GM21528 (cell line): ENCODE results near the gene RSRC1.
A peak's percentile ranks its signal among the peaks of the same experiment; 100 is the strongest.
"Not testable (repeated sequence)": the region's sequence is repeated elsewhere in the genome, so short reads cannot be mapped to it uniquely, and the experiment has no call there.

Source experiments
- ATAC-seq: cut with Tn5 transposase; IDR thresholded peaks from one replicate; pipeline ENCODE4 v1.9.1; 2021; ENCODE audit warnings: mild to moderate bottlenecking, moderate library complexity; ENCODE audit not compliant: unreplicated experiment, low FRiP score

Gene RSRC1

DNA sequence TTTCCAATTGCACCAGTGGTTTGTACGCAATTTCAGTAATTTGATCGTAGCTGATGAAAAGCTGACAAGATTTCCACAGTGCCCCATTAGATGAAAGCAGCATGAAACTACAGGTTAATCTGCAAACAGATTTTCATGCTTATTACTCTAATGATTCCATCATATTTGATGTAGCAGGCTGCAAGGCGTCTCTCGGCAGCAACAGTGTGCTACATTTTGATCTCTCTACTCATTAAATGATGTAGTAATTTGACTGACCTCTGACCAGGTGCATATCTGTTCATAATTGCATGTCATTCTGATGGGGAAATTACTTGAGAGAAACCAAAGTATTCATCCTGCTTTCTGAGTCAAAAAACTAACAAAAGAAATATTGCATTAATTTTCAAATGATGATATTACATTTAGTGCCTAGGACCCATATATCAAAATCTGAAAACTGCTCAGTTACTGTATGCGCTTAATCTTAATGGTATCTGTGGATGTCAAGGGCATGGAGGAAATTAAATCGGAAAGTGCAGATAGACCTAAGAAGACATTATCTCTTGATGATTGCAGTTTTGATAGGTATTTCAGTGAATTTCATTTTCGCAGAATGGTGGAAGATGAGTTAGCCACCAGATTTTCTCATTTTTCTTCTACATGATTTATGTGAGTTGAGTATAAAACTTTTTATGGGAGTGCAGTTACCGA lies 198.5 kb downstream of the RSRC1 start:
- no peak for ATAC-seq

DNA sequence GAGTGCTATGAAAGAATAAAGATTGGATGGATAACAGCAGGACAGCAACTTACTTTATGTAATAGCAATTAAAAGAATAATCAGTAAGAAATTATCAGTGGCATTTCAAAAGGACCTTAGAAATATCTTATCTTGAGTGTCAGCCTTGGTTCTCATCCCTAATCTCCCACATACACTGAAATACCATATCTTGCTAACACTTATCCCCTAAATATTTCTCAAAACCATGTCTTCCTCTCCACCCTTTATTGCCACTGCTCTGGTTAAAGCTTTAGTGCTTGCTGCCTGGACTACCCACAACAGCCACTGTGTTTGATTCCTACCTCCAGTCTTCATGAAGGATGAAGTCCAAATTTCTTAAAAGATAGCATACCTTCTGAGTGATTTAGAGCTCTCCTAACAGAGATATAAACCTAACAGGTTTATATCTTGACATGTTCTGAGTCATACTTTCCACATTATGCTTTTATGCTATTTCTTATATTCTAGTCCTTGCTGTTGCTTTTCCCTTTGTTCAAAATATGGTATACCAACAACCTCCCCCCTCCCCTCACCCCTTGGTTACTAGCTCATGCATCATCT lies 202.8 kb downstream of the RSRC1 start:
- no peak for ATAC-seq

DNA sequence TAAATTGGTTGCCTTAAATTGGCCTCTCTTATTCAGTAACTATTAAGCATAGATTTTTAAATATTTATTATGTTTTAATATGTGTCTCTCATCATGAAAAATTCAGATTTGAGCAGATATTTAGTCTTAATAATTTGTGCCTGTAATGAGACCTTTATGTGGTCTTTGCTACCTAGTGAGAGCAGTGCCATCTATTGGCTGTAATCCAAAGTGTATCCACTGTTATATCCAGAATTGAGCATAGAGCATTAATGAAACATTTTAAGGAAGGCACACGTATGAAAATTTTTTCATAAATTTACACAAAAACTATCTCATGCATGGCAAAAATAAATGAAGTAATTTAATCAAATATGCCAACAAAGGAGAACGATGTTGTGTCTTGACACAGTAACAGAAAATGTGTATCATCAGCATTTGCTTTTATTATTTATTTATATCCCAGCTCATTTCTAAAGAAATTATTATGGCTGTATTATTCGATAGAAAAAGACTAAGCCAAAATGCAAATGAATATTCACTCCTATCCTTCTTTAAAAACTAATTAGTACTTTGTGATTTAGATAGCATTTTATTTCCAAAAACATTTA lies 203.5 kb downstream of the RSRC1 start:
- ATAC-seq, result peak; percentile 50

DNA sequence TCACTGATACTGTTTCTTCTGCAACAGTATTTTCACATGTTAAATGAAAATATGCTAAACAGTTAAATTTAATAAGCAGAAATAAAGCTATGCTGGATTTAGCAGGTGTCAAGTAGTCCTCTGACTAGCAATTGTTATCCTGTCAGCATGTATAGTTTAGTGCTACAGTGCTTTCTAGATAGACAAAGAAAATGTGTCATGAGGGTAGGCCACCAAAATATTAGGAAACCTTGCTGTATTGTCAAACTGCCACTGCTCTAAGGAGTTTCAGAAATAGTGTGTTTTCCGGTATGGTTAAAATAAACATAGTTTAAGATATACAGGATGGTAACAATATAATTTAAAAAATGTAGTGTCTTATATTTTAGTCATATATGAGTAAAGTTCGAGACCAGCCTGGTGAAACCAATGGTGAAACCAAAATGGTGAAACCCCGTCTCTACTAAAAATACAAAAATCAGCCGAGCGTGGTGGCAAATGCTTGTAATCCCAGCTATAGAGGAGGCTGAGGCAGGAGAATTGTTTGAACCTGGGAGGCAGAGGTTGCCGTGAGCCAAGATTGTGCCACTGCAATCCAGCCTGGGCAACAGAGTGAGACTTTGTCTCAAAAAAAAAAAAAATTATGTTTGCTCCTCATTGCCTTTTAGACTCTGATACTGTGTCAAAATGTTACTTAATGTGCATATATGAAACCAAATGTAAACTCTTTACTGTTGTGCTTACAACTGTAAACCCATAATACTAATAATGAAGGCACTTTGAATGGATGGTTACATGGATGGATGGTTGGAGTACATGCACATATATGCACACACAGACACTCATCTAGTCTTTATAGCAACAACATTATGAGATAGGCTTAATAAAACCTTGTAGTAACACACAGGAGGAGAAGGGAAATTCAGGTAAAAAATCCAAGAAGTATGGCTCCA lies 204.8 kb downstream of the RSRC1 start:
- no peak for ATAC-seq

DNA sequence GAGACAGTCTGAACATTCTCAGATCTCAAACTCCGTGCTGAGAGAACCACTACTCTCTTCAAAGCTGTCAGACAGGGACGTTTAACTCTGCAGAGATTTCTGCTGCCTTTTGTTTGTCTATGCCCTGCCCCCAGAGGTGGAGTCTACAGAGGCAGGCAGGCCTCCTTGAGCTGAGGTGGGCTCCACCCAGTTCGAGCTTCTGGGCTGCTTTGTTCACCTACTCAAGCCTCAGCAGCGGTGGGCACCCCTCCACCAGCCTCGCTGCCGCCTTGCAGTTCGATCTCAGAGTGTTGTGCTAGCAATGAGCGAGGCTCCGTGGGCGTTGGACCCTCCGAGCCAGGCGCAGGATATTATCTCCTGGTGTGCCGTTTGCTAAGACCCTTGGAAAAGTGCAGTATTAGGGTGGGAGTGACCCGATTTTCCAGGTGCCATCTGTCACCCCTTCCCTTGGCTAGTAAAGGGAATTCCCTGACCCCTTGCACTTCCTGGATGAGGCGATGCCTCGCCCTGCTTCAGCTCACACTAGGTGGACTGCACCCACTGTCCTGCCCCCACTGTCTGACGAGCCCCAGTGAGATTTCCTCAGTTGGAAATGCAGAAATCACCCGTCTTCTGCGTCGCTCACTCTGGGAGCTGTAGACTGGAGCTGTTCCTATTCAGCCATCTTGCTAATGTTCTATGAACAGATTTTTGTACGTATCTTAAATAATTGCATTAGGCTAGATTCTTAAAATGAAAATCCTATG lies 220.0 kb downstream of the RSRC1 start:
- not testable (repeated sequence) for ATAC-seq

DNA sequence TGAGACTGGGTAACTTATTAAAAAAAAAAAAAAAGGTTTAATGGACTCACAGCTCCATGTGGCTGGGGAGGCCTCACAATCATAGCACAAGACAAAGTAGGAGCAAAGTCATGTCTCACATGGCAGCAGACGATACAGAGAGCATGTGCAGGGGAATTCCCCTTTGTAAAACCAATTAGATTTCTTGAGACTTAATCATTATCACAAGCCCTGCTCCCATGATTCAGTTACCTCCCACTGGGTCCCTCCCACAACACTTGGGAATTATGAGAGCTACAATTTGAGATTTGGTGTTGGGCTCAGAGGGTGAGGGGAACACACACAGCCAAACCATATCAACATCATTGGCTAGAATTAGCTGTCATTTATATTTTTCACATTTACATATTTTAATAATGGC lies 221.0 kb downstream of the RSRC1 start:
- no peak for ATAC-seq

DNA sequence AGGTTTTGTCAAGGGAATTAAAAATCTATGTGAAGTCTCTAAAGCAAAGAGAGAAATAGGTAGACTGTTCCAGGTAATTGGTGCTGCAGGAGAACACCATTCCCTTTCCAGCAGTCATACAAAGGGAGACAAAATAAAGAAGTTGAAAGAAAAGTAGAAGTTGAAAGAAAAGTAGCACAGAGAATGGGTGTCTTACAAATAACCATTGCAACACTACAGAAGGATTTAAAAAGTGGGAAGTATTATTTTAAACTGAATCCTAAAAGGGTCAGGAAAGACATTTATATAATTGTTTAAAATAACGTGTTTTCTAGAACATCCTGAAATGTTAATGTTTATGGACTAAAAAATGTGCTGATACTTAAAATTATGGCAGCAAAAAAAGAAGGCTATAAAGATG lies 223.8 kb downstream of the RSRC1 start:
- no peak for ATAC-seq

DNA sequence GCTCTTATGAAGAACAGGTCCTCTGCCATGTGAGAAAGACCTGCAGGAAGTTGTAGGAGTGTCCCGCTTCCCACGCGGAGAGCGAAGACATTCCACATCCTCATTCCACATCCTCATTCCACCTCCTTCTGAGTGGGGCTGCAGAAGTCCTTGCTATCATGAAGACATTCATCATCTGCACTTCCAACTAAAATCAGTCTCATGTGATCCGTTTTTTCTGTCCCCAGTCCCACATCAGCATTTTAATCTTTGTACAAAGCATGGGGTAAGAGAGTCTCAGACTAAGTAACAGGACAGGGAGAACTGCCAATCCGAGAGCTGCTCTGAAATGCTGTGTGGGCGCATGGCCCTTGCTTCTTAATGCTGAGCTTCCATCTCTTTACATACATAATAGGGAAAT lies 227.2 kb downstream of the RSRC1 start:
- ATAC-seq, result no peak

DNA sequence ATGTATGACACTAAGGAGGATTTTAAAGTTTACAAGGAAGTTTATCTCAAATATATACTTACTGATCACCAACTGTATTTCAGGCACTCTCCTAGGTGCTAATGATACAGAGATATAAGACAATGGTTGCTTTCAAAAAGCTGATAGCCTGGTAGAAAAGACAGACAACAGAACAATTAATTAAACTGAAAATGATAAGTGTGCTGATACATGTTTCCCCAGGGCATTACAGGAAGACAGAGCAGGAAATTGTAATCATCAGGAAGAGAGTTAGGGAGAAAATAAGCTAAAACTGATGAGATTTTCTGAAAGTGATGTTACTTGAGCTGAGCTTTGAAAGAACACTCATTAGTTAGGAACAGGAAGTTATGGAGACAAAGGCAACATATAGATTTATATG lies 229.7 kb downstream of the RSRC1 start:
- no peak for ATAC-seq

DNA sequence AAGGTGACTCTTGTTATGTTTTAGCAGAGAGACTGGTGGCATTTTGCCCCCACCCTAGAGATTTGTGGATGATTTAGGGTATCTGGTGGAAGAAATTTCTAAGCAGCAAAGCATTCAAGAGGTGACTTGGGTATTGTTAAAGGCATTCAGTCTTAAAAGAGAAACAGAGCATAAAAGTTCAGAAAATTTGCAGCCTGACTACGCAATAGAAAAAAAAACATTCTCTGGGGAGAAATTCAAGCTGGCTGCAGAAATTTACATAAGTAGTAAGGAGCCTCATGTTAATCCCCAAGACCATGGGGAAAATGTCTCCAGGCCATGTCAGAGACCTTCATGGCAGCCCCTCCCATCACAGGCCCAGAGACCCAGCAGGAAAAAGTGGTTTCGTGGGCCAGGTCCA lies 231.1 kb downstream of the RSRC1 start:
- ATAC-seq, result not testable (repeated sequence)

DNA sequence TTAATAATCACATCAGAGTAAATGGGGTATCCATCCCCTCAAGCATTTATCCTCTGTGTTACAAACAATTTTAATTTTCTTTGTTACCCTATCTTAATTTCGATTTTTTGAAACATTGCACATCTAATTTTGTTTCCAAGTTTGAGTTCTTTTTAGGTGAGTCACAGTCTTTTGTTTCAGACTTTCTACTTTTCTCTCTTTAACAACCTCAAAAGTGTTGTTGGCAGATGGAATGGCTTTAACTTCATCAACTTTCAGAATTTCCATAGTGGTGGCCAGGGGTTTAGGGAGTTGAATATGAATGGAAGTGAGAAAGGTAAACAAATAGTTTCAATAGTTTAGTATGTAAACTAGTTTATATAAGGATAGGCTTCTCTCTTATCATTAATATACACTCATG lies 238.1 kb downstream of the RSRC1 start:
- ATAC-seq, result no peak

DNA sequence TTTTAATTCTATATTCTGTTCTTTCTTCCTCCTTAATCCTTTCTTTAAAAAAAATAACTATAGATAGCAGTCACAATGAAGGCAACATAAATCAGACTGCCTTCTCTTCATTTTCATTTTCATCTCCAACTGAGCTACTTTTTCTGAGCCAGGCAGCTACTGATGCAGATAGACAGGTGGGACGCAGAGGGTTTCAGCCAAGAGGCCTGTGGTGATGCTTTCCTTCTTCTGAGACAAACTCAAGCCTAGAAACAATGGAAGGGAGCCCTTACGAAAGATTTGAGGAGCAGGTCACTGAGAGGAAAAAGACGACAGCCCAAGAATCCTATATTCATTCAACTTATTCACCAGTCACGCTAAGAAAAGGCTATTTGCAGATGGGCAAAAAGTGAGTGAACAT lies 241.1 kb downstream of the RSRC1 start:
- no peak for ATAC-seq

DNA sequence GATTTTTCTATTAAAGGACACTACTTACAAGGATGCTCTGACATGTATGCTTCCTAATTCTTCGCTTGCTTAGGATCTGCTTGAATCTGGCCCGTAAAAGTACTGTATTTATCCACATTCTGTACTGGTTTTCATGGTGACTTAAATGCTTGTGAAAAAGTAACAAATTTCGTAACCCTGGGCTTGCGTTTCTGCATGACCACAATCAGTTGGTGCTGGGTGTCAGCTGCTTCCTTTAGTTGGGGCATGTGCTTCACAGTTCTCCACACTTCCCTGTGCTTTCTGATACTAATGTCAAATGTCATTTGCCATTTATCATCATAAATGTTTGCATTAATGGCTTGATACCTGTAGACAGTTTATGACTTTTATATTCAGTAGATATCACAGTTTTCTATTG lies 242.7 kb downstream of the RSRC1 start:
- ATAC-seq, result no peak

DNA sequence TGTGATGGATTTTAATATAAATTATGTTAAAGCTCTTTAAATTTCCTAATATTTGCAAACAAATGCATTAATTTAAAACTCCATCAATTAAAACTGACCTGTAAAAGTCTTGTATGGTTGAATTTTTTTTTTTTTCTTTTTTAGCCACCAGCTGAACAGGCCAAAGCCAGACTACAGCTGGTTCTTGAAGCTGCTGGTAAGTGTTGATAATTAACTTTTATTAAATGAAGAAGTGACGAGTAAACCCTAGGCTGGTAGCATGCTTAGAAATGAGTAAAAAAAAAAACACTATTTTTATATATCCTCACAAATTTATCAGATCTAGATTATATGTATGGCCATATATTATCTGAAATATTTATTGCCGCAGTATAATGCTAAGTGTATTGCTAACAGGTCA lies 244.8 kb downstream of the RSRC1 start:
- ATAC-seq, result no peak

DNA sequence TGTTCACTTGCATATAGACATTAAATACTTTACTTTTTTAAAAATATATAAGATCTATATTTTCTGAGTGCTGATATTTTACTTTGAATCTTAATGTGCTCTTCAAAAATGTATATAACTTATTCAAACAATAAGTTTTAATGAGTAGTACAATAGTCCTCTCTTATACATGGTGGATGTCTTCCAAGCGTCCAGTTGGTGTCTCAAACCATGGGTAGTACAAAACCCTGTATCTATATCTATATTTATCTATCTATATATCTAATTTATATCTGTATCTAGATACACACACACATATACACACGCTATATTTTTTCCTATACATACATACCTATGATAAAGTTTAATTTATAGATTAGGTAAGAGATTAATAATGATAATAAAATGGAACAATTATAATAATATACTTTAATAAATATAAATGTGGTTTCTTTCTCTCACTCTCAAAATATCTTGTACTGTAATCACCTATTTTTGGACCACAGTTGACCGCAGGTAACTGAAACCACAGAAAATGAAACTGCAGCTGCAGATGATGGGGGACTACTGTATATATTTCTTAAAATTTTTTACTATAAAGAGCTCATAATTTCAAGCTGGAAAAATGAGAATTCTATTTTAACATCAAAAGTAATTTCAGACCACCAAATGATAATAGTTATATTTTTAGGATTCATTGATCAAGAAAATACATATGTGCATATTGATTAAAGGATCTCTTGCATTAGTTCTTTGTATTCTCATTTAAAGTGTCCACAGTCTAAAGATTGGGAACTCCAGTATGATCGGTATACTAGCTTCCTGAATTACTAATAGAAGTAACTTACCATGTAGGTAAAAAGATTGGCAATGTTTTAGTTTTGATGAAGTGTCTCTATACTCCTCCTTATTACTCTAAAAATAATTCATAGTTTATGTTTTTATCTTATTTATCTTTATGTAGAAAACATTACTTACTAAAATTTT lies 246.0 kb downstream of the RSRC1 start:
- peak; percentile 92 for ATAC-seq

DNA sequence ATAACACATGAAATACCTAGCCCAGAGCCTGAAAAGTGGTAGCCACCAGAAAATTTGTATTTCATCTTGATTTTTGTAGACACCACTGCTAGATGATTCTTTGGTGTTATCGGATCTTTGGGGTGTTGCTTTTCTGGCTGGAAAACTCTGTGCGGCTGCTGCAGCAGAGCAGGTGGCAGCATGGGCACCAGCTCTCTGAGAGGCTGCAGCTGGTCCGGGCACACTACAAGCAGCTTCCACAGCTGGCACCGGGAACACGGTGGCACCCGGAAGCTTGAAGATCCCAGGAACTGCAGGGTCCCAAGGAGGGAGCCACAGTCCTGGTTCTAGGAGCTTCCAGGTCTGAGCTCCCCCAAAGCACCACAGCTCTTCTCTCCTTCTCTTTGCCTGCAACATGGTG lies 249.4 kb downstream of the RSRC1 start:
- no peak for ATAC-seq

DNA sequence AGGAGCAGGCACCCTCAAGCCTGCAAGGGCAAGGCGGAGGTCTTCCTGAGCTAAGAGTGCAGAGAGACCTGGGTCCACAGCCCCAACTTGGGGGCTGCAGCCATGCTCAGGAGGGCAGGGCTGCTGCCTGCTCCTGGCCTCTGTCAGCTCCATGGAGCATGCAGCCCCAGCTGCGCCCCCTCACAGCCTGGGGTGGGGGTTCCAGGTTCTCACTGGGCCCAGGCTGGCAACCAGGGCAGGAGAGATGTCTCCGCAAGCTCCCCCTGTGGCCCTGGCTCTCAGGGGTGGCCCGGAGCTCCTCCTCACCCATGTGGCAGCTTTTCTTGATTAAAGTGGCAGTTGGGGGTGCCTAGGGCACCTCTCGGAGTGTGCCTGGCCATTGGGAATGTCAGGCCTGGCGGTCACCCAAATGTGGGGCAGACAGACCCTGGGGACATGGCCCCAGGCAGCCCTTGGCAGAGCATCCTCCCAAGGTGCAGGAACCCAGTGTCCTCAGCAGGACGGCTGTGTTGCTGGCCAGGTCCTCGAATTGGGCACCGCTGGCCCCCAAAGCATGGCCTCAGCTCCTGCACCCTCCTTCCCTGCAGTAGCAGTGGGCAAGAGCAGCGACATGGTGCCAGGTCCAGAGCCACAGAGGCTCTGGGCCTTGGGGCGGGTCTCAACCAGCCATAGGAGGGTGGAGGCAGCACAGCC lies 251.0 kb downstream of the RSRC1 start:
- ATAC-seq, result no peak

DNA sequence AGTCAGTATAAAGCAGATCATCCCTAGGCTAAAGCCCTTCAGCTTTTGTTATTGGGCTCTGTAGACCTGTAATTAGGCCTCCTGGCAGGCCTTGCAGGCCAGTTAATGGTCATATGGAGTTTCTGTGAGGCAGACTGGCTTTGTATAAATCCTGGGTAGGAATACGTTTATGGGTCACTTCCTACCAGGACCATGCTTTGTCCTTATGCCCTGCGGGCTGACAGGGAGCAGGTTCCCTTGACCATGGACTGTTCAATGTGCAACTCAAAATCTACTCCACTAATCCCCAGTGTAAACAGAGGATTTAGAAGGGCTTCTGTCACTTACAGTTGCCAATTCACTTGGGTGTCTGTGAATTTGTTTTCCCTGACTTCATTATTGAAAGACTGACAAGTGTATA lies 258.4 kb downstream of the RSRC1 start:
- no peak for ATAC-seq

DNA sequence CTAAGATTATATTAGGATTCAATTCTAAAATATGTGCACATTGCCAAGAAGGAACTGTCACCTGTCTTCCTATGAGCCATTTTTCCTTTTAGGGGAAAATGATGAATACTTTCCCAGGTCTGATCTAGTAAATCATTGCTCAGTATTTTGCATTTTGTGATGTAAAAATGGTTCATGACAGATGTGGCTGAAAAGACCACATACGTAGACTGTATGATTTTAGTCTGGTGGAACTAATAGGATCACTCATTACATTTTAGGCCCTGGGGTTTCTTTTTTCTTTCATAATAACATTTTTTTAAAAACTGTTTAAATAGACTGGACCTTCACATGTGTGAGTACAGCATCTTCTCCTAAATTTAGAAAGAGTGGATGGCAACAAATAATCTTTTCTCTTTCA lies 259.4 kb downstream of the RSRC1 start:
- ATAC-seq, result no peak
